Measurements from ENCODE around the gene TP53INP2.

DNA sequence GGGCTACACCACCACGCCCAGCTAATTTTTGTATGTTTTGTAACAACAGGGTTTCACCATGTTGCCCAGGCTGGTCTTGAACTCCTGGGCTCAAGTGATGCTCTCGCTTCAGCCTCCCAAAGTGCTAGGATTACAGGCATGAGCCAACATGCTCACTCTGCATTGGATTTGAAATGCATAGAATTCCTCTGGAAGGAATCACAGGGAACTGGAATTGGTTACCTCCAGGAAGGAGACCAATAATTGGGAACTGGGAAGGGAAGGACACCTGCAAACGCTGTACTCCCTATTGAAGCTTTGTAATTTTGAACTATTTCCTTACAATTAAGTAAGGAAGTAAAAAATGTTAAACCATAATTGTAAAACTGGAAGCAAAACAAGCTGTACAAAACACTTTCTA, 12.3 kb upstream of the TP53INP2 start:
- TF ChIP-seq GATA3 (IDR thresholded peaks at IDR 0.05; ENCODE audit: low read depth, low read length) (no peak), GATA2 (IDR thresholded peaks at IDR 0.05; ENCODE audit: low read depth, low read length) (no peak)
